GOT3 (cell line): ENCODE measurements around the gene MOGAT1.
"Not testable (repeated sequence)": the region's sequence is repeated elsewhere in the genome, so short reads cannot be mapped to it uniquely, and the experiment has no call there.

Source experiments
- DNase-seq: peaks from one replicate; lab custom pipeline; 2025; ENCODE audit warnings: mixed read lengths; lab: John Stamatoyannopoulos, UW

The MOGAT1 gene

DNA sequence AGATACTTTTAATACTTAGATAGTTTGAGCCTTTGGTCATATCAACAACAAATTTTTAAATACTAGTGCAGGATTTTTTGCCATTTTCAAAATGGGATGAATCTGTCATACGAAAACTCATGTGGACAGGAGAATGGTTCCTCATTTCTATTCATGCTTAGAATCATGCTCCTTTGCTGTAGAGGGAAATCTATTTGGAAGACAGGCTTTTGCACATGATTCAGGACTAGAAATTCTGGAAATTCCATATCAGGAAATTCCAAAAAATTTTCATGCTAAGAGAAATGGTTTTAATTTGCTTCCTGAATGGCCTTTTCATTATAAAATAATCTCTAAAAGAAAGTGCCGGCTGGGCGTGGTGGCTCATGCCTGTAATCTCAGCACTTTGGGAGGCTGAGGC, 39.3 kb downstream of the MOGAT1 start:
- DNase-seq = no peak

GRCh38 chr2:222711315-222711940, 40.0 kb downstream of the MOGAT1 start:
- no peak for DNase-seq

DNA sequence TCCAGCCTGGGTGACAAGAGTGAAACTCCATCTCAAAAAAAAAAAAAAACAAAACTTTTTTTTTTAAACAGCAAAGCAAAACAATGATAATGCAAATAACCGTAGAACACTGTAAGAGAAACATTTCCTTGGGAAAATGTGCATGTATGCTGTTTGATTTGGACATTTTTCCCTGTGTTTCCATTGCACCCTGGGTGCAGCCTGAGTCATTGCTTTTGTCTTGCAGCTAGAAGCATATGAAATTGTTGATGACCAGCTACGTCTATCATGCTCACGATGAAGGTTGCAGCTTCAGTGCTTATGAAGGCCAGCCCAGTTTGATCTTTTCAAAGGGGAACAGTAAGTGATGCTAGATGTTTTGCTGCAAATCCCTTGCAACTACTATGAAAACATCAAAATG, 41.5 kb downstream of the MOGAT1 start:
- DNase-seq = no peak

DNA sequence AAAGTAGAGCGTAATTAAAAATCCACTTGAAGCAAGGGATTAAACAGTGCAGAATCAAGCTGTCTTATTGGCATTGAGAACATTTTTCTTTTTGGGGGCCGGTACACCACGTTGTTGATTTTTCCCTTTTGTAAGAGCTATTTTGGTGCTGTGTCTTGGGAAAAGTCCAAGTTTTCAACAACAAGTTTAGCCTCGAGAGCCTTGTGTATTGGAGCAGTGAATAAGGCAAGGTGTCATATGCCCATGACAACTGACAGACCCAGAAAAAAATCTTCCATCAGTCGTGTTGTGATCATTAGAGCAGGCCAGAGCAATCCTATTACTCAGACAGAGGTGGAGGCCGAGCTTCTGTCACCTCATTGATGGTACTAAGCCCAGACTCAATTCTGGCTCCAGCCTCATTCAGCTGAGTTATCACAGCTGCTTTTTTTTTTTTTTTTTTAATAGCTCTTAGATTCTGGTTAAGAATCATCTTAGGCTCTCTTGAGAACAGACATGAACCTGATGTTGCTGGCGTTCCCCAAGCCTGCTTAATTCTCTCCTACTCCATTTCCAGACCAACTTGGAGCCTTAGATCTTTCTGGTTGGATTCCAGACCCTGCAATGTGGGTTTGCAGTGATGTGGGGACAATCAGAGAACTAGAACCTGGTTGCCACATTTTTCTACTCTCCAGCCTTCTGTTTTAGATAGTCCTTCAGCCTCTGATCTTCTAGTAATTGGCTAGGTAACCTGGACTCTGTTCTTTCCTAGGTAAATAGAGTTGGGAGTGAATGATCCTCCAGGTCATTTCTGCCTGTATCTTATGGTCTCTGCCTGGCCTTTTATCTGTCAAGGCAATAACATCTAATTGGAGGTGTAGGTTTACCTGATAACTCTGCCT, 43.1 kb downstream of the MOGAT1 start:
- DNase-seq = no peak

GRCh38 chr2:222715742-222716141, 44.3 kb downstream of the MOGAT1 start:
- no peak for DNase-seq

- DNase-seq = not testable (repeated sequence)
Measured at GRCh38 chr2:222719787-222720186, 48.3 kb downstream of the MOGAT1 start.

- not testable (repeated sequence) for DNase-seq
Measured at GRCh38 chr2:222721597-222721996, 50.1 kb downstream of the MOGAT1 start.

DNA sequence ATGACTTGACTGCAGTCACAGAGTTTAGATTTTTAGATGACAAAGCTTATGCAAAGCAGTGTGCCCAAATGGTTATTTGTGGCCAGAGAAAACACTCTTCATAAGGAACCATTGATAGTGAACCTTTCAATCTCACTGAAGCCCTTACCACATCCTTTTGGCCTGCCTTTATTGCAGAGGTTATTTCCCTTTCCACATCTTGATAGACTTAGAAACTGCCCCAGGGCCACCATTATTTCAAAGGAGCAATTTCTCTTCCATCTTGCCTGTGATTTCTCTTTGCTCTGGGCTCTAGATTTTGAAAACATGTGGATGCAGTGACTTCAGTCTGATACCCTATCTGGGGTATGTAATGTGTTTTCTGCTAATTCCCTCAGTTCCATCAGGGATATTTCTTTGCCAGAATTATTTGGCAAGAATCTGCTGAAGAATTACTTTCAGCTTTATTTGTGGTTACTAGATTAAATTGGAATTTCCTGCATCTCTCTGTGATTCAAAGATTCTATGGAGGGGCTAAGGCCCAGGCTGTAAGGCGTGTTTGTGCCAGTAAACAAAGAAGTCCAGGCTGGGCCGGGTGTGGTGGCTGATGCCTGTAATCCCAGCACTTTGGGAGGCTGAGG, 51.0 kb downstream of the MOGAT1 start:
- DNase-seq = no peak

DNA sequence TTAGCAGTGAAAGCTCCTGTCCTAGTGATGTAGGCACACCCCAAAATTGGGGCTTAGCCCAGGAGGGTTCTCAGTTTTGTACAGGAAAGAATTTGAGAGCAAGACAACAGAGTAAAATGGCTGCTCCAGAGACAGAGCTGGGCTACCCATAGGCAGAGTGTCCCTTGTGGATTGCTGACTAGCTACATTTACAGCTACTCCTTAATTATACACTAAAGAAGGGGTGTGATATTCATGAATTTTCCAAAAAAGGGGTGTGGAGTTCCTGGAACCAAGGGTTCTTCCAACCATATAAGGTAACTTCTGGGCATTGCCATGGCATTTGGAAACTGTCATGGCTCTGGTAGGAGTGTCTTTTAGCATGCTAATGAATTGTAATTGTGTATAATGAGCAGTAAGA, 52.8 kb downstream of the MOGAT1 start:
- DNase-seq = no peak

DNA sequence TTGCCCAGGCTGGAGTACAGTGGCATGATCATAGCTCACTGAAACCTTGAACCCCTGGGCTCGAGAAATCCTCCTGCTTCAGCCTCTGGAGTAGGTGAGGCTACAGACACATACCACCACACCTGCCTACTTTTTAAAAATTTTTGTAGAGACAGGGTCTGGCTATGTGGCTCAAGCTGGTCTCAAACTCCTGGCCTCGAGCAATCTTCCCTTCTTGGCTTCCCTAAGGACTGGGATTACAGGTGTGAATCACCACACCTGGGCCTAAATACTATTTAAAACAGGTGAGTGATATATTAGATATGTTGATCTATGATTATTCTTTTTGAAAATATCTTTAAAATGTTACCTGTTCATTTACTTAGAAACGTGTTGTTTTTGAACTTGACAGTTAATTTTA, 57.2 kb downstream of the MOGAT1 start:
- no peak for DNase-seq

DNA sequence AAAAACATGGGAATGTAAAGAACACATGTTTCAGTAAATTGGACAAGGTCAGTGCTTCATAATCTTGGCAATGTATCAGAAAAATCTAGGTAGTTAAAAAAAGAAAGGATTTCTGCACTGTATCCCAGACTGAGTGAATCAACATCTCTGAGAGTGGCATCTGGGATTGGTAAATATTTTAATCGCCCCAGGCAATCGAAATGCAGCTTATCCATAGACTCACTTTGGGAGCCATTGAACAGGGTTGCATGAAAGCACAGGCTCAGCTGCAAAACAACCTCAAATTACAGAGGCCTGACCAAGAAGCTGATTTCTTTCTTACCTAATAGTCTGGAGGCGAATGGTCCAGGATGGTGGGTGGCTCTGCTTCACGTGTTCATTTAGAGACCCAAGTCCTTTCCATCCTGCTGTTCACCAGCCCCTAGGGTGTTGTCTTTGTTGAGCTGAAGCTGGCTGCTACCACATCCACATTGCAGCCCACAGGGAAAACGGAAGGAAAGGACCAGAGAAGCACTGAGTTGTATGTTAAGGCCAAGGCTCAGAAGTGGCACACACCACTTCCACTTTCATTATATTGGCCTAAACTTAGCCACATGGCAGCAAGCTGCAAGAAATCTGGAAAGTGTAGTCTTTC, 59.0 kb downstream of the MOGAT1 start:
- no peak for DNase-seq

- no peak for DNase-seq
Measured at GRCh38 chr2:222731201-222731621, 59.8 kb downstream of the MOGAT1 start.

GRCh38 chr2:222732489-222733178, 61.2 kb downstream of the MOGAT1 start:
- no peak for DNase-seq

DNA sequence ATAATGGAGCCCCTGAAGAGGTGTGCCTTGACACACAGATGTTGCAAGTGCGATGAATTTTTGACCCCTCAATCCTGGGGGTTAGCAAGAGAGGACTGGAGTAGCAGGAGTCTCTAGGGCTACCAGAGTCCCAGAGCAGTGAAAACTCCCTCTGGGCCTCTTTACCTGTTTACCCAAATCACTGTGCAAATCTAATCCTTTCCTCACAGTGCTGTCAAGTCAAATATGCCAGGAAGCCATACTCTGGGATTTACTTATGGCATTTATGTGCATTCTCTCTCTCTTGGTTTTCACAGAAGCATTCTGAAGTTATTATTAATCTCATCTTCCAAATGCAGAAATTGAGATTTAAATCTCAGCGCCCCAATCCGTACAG, 62.0 kb downstream of the MOGAT1 start:
- no peak for DNase-seq

GRCh38 chr2:222733846-222734702, 62.6 kb downstream of the MOGAT1 start:
- DNase-seq = no peak

- no peak for DNase-seq
Measured at GRCh38 chr2:222734703-222735014, 63.2 kb downstream of the MOGAT1 start.

GRCh38 chr2:222736301-222736700, 64.8 kb downstream of the MOGAT1 start:
- DNase-seq = no peak

DNA sequence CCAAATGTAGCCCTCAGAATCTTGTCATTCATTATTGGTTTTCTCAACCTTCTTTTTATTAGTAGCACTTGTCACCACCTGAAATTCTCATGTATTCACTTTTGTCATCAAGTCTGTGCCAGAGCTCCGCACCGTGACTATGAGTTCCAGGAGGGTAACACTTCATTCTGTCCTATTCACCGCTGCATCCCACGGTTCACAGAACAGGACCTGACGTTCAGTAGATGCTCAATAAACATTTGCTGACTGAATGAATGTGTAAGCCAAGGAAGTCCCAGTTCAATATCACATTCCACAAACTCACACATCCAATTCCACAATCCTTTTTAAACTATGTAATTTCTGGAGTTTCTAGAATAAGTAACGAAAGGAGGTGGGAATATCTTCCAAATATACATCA, 65.5 kb downstream of the MOGAT1 start:
- DNase-seq = no peak

DNA sequence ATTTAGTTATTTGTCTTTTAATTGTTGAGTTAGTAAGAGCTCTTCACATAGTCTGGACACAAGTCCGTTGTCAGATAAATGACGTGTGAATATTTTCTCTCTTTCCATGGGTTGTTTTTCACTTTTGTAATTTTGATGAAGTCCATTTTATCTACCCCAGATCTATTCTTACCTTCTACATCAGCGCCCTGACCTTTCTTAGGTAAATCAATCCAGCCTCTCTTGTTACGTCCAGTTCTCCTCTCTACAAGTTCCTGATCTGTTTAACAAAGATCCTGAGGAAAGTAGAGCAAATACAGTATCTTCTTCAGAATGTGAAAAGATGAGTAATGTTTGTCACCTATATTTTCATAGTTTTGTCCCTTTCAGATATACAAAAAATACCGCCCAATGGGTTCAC, 66.9 kb downstream of the MOGAT1 start:
- no peak for DNase-seq

DNA sequence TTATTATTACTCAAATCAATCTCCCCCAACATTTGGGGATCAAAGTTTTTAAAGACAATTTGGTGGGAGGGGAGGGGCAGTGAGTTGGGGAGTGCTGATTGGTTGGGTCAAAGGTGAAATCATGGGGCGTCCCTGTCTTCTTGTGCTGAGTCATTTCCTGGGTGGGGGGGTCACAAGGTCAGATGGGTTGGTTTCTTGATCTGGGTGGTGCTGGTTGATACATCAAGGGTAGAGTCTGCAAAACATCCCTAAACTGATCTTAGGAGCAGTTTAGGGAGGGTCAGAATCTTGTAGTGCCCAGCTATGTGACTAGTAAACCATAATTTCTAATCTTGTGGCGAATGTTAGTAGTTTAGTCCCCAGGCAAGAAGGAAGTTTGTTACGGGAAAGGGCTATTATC, 67.4 kb downstream of the MOGAT1 start:
- no peak for DNase-seq

DNA sequence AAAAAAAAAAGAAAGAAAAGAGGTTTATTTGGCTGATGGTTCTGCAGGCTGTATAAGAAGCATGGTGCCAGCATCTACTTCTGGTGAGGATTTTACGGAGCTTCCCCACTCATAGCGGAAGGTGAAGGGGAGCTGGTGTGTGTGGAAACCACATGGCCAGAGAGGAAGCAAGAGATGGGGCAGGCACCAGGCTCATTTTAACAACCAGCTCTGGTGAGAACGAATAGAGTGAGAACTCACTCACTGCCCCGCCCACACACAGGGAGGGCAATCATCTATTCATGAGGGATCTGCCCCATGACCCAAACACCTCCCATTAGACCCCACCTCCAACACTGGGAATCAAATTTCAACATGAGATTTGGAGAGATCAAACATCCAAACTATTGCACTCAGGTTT, 68.5 kb downstream of the MOGAT1 start:
- no peak for DNase-seq
